GM06990 (cell line): ENCODE data around the gene NAA80.
"Not testable (repeated sequence)": the region's sequence is repeated elsewhere in the genome, so short reads cannot be mapped to it uniquely, and the experiment has no call there.

Experiments used
- DNase-seq: peaks from one replicate; pipeline ENCODE4 v3.0.0-alpha.2; 2011; ENCODE audit not compliant: insufficient read length; ENCODE audit errors: extremely low read depth
- H3K27me3 ChIP-seq: replicated peaks from 2 replicates; pipeline ENCODE4 v1.6.0; 2011; ENCODE audit warnings: low read length; ENCODE audit not compliant: control insufficient read depth, insufficient read depth
- H3K36me3 ChIP-seq: 2 replicates; pipeline ENCODE4 v1.5.1; 2011; ENCODE audit warnings: low read length; ENCODE audit not compliant: control insufficient read depth, insufficient read depth
- H3K4me3 ChIP-seq: replicated peaks from 2 replicates; pipeline ENCODE4 v1.5.1; 2011; ENCODE audit warnings: low read depth, mild to moderate bottlenecking, control low read depth, low read length
- CTCF ChIP-seq: IDR thresholded peaks from 2 replicates; pipeline ENCODE4 v1.5.1; 2011; ENCODE audit warnings: low read length, control low read depth, mild to moderate bottlenecking, inconsistent platforms; ENCODE audit not compliant: insufficient read depth, poor library complexity, severe bottlenecking

NAA80 gene

GRCh38 chr3:50286322-50287227 is 12.6 kb downstream of the NAA80 start:
- no peak for TF ChIP-seq CTCF

DNA sequence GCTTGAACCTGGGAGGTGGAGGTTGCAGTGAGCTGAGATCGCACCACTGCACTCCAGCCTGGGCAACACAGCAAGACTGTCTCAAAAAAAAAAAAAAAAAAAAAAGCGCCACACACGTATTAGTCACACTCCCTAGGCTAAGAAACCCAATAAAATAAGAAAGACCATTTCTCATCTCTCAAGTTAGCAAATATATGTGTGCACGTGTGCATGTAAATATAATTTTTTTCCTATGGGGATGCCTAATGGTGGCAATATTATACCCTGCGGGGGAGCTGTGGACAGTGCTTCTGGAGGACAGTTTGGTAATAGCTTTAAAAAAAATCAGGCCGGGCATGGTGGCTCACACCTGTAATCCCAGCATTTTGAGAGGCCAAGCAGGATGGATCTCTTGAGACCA is 15.1 kb downstream of the NAA80 start:
- not testable (repeated sequence) for H3K4me3 ChIP-seq, DNase-seq, H3K27me3 ChIP-seq
- peaks cover 16% of the 10 kb centered on the region for H3K36me3 ChIP-seq

More at GRCh38 chr3:50286322-50287227, 12.6 kb downstream of the NAA80 start:
- peaks cover 28% of the 10 kb centered on the region for H3K36me3 ChIP-seq
- DNase-seq: peak; percentile 7
- no peak overlapping the region for H3K4me3 ChIP-seq
- H3K27me3 ChIP-seq: no peaks in the 10 kb centered on the region

GRCh38 chr3:50279255-50280016 is 19.8 kb downstream of the NAA80 start:
- no peak for DNase-seq
- Histone ChIP-seq H3K27me3 (no peaks in the 10 kb centered on the region; the same call in 1 of the 2 replicates), H3K4me3 (no peak overlapping the region), H3K36me3 (no peaks in the 10 kb centered on the region)
- TF ChIP-seq CTCF: no peak

DNA sequence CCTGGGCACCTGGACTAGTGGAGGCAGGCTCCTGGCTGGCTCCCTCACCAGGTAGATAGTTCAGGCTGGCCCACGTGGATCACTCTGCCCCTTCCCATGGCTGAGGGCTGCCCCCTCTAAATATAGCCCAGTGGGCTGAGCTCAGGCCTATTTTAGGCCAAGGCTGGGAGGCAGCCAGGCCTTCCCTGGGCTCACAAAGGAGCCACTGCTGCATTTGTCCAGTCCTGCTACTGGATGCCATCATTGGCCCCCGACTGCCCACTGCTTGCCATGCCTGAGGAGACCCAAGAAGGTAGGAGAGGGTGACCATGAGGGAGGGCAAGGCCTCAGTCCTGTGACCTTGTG is 20.4 kb downstream of the NAA80 start, which contains the start of gene LSMEM2:
TSS of gene LSMEM2 (plus strand) at position 208 of the 345 bp plus-strand sequence. CDS start at position 235, 27 bp downstream.
- DNase-seq: no peak
- H3K36me3 ChIP-seq: no peaks in the 10 kb centered on the region
- H3K27me3 ChIP-seq: no peaks in the 10 kb centered on the region; the same call in 1 of the 2 replicates
- TF ChIP-seq CTCF: no peak
- no peak within 1 kb of the TSS for H3K4me3 ChIP-seq

DNA sequence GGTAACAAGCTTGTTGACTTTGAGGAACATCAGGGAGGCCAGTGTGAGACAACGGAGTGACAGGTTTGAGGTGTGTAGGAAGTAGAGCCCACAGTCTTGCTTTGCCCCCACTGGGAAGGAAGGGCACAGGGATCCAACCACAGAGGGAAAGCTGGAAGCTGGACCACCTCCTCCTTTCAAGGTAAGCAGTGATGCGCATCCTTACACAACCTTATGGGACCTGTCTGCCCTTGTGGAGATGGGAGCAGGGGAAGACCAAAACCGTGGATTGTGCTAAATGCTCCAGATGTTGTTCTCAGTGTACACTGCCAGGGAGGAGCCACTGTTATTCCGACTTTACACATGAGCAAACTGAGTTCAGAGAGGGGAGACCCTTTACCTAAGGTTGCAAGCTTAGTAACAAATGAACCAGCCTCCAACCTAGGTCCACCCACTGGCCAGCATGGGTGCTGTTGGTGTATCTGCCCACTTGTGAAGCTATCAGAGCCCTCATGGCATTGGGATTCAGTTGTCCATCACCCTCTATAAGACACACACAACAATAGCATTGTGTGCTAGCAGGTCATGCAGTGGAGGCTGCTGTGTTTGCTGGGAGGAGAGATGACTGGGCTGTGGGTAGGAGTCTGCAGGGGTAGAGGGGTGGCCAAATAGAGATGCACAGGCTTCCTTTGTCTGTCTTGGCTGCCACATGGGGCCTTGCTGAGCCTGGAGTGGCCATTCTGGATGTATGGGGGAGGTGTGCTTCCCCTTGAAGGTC is 20.9 kb downstream of the NAA80 start:
- Histone ChIP-seq H3K36me3 (no peaks in the 10 kb centered on the region), H3K27me3 (no peaks in the 10 kb centered on the region; the same call in 1 of the 2 replicates), H3K4me3 (no peak overlapping the region)
- no peak for TF ChIP-seq CTCF
- no peak for DNase-seq
